Hippocampal formation (tissue), 2 donors: ENCODE data around the gene GRID2IP.

ENCODE experiments used
- DNase-seq, 2 donors: peaks; one replicate each; lab custom pipeline; 2025; lab: John Stamatoyannopoulos, UW

Gene GRID2IP

DNA sequence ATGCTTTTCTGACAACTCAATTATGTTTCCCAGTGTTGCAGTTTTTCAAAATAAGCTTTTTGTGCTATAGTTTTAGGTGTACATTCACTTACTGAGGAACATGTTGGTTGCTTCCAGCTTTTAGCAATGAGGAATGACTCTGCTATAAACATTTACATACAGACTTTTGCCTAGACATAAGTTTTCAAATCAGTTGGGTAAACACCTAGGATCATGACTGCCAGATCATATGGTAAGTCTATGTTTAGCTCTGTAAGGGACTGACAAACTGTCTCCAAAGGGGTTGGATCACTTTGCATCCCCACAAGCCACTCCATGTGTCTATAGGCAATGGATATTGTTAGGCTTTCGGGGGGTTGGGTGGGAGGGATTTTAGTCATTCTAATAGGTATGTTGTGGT, 10.8 kb upstream of the GRID2IP start:
- DNase-seq = no peak

DNA sequence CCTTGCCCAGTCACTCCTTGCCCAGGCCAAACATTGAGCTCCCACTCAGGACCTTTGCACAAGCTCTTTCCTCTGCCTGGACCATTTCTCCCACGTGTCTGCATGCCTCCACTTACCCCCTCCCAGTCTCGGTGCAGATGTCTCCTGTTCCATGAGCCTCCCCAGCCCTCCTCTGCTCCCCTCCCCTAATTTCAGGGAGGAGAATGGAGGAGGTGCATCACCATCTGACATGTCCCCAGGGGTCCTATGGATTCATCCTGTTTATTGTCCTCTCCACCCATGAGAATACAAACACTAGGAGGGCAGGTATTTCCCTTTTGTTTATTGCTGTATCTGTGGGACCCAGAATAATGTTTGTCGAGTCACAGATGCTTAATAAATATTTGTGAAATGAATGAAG, 8.6 kb upstream of the GRID2IP start:
- DNase-seq = no peak

DNA sequence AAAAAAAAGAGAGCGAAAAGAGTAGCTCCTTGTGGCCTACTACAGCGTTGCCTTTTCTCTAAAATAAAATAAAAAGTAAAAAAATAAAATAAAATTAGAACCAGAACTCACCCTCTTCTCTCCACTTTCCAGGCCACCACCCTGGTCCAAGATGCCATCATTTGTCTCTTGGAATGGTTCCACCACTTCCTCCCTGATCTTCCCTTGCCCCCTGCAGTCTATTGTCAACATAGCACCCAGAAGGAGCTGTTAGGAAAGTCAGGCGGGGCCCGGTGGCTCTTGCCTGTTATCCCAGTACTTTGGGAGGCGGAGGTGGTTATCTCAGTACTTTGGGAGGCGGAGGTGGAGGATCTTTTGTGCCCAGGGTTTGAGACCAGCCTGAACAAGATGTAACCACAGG, 7.6 kb upstream of the GRID2IP start:
- no peak for DNase-seq

DNA sequence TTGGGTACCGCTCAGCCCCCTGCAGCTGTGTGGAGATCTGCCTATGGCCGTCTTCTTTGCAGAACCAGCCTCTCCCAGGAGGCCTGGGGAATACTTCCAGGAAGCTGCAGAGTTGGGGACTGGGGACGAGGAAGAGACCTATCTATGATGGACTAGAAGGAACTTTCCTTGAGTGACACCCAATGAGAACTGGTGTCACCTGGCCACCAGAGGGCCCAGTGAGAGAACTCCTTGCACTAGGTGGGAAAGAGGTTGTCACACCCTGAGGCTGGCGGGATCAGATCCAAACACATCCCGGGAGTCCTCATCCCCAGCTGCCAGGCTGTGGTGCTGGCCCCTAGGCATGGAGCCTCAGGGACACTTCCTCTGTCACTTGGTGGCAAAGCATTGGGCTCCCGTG, 4.9 kb upstream of the GRID2IP start:
- no peak for DNase-seq

DNA sequence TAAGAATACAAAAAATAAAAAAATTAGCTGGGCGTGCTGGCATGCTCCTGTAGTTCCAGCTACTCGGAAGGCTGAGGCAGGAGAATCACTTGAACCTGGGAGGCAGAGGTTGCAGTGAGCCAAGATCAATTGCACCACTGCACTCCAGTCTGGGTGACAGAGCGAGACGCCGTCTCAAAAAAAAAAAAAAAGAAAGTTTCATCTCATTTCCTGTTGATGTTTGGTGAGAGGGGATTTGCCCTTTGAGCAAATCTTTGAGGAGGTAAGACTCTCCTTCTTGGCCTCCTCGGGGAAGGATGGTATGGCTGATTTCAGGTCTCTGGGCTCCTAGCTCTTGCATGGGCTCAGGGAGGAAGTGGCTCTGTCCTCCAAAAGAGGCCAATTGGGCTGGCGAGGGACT, 3.6 kb upstream of the GRID2IP start:
- no peak for DNase-seq

DNA sequence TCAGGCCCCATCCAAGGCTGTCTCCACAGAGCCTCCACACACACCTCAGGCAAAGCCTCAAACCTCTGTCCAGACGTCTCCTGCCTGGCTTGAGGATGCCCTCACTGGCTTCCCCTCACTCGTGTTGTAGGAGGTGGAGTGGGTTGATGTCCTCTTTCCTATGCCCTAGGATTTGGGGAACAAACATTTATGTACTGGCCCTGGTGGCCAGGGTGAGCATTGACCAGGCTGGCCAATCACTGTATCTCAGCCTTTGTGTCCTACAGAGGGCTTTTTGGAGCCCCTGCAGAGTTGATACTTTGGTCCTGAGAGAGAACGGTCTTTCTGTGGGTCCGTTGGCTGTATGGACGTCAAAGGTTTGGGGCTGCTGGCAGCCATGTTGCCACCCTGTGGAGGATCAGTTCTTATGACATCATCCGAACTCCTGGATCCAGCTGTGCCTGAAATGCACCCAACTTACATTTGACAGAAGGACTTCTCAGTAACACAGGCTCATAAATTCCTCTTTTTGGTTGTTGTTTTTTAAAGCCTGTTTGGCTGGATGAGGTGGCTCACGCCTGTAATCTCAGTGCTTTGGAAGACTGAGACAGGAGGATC, 2.3 kb upstream of the GRID2IP start:
- no peak for DNase-seq

DNA sequence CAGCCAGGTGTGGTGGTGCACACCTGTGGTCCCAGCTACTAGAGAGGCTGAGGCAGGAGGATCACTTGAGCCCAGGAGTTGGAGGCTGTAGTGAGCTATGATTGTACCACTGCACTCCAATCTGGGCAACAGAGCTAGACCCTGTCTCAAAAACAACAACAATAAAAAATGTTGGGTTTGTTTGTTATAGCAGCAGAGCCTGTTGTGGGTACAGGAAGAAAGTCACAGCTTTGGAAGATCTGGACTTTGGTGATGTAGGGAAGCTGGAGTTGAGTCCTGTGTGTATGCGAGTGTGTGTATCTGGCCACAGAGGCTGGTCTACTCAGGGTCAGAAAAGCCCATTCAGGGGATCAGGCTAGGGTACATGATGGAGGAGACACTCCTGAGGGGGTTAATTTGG, 3.9 kb downstream of the GRID2IP start:
- DNase-seq = no peak

- DNase-seq = no peak
These were observed 4.6 kb downstream of the GRID2IP start for GRCh38 chr7:6546498-6547251.

DNA sequence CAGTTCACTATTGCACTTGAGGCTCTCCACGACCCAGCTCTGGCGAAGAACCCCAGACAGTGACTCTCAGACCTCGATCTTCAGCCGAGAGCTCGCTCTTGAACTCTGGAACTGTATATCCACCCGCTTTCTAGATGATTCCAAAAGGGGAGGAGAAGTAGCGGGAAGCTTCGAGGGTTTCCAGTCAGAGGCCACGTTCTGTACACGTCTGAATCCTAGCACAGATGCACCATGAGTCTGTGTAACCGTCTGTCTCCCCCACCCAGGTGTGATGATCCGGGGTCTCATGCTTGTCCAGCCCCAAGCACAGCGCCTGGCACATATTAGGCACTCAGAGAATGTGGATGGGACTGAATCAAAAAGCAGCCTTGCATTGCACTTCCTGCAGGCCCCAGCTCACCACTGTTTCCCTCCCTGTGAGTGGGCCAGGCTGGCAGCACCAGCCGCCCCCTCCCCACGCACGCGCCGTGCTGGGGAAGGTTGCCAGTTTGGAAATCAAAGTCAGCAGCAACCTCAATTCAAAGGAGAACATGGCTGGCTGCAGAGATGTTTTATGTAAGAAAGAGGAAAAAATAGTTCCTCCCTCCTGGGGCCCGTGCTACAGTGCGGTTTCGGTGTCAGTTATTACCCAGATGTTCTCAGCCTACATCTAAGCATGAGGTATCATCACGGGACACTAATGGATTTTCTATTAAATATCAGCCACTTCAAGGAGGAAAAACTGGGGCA, 5.7 kb downstream of the GRID2IP start:
- DNase-seq = no peak

DNA sequence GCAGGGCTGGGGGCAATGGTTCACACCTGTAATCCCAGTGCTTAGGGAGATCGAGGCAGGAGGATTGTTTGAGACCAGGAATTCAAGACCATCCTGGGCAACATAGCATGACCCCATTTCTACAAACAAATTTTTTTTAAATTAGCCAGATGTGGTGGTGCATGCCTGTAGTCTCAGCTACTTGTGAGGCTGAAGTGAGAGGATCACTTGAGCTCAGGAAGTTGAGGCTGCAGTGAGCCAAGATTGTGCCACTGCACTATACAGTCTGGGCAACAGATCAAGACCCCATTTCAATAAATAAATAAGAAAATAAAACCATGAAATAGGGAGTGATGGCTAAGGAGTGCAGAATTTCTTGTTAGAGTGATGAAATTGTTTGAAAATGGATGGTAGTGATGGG, 8.9 kb downstream of the GRID2IP start:
- DNase-seq = no peak

GRCh38 chr7:6536262-6537260, 14.7 kb downstream of the GRID2IP start:
- no peak for DNase-seq

DNA sequence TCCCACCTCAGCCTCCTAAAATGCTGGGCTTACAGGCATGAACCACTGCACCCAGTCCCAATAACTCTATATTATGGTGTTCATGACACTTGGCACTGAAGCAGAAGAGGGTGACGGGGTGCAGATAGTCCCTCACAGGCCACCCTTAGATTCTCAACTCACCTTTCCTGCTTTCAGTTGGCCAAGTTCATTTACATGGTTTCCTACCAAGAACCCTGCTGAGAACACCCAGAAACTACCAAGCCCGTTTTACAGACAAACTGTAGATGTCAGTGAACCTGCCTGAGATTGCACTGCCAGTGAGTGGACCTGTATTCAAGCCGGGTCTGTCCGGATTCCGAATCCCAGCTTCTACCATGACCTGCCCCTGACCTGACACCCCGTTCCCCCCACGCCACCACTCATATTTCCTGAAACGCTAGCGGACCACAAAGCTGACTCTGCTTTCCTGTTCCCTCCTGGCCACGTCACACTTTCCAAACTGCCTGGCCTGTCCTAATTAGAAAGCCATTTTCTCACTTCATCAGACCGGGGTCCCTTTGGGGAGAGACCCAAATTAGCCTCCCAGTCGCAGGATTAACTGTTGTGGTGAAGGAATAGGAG, 17.3 kb downstream of the GRID2IP start:
- DNase-seq = no peak

DNA sequence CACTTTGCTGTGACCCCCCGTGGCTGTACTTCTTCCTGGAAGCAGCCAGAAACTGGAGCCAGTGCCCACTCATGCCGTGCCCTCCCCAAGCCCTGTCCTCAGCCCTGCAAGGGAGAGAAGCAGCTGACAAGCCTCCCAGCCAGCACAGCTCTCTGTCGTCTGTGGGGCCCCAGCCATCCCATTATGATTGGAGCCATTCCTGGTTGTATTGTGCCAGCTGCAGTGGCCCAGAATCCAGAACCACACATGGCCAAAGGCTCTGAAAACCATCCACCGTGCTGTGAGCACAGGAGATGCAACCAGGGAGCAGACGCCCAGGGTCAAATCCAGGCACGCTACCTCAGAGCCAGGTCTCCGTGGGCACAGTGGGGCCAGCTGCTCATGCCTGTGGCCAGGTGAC, 18.7 kb downstream of the GRID2IP start:
- no peak for DNase-seq

DNA sequence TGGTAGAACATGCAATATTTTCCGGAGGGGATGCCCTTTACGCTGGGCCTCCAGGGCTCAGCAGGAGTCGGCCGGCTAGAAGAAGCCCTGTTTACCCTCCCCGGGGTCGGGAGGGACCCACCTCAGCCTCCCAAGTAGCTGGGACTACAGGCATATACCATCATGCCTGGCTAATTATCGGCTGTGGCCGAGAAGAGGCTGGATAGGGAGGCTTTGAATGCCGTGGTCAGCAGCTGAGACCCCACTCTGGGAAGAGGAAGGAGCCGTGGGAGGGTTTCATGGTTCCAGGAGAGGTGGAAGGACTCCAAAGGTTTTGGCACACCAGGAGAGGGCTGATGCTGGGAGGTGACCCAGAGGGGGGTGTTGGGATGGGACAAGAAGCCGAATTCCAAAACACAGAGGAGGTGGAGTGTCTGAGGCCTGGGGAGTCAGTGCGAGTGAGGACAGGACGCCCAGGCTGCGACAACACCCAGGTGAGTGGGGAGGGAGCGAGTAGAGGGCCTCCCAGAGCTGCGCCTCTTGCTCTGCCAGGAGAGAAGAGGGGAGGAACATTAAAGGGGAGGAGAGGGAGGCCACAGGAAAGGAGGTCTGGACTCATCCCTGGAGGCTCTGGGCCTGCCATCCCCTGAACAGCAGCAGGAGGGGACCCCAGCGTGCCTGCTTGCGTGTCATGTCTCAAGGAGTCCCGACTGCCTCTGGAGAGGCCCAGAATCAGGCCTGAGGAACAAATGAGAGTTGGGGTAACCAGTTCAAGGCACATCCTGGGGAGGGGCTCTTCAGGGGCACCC, 19.6 kb downstream of the GRID2IP start:
- DNase-seq = no peak

DNA sequence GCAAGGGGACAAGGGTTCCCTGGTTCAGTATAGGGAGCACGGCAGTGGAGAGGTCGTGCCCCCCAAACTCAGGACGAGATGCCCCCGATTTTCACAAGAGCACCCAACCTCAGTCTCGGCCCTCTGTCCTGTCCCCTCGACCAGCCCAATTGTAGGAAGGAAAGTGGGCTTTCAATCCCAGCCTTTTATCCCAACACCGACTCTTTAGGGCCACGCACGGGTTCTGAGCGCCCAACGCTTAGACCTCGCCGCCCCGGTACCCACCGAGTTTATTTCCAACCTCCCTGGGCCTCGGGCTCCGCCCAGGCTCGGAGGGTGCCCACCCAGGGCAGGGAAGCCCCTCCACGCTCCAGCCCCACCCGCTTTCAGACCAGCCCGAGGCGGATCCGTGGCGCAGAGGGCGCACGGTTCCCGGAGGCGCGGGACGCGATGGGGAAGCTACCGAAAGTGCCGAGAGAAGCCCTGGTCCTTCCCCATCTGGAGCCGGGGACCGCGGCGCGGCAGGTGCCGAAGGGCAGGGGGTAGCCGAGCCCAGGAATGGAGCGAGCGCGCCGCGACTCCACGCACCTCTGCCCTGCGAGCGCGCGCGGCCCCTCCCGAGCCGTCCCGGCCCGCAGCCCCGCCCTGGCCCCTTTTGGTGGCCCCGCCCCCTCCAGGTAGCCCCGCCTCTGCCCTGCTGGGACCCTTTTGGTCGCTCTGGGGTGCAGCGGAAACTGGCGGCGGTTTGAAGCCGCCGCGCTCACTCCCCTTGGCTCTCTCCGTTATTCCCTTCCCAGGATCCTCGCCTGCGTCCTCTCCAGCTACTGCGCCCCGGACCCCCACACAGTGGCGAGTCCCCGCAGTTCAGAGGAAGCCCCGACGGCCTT, 20.4 kb downstream of the GRID2IP start:
- DNase-seq = no peak

DNA sequence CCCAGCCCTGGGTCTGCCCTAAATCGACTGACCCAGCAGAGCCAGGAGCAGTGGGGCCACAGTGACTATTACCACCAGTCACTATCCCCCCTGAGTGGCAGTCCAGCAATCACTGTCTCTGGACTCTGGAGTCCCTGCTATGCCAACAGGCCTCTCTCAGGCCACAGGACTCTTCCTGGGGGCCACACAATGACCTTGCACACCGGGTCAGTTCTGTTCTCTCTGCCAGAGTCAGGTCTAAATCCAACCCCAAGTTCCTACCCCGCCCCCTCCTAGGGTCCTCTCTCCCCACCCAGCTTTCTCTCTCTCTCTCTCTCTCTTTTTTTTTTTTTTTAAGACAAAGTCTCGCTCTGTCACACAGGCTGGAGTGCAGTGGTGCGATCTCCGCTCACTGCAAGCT, 21.6 kb downstream of the GRID2IP start:
- no peak for DNase-seq

- DNase-seq = no peak
These were observed 22.7 kb downstream of the GRID2IP start for GRCh38 chr7:6528401-6529130.

GRCh38 chr7:6526997-6527378, 24.3 kb downstream of the GRID2IP start:
- no peak for DNase-seq
